HepG2 (cell line): ENCODE measurements around the gene HSPA1L. TPM values are rescaled to one million over a fixed set of nuclear protein-coding genes. Genes with fewer than 3 reads are reported as not detected.
A peak's percentile ranks its signal among the peaks of the same experiment; 100 is the strongest.

ENCODE experiments used
- ATAC-seq: fragments of 200-7000 bp; cut with Tn5 transposase; 3 replicates; pipeline ENCODE4 v1.9.1; 2020; ENCODE audit warnings: mild to moderate bottlenecking, moderate library complexity
- BruUV-seq: library from RNA; stranded (reverse); fragments of 400-500 nt; replicated peaks from 2 replicates; lab custom pipeline; 2021; lab: Mats Ljungman, UMichigan
- CTCF ChIA-PET: fragments of 300-600 bp; formaldehyde crosslinking; extraction: SDS; loops from one replicate; lab custom pipeline; 2021; ENCODE audit warnings: low total read pairs, inconsistent platforms, low intra/inter-chr PET ratio; lab: Yijun Ruan, JAX
- POLR2A ChIA-PET: fragments of 350-600 bp; sonication (Branson Sonifier 250); formaldehyde crosslinking; loops from one replicate; lab custom pipeline; 2020; ENCODE audit warnings: antibody characterized with exemption, inconsistent platforms; lab: Yijun Ruan, JAX
- DNase-seq: peaks from one replicate; pipeline ENCODE4 v3.0.0-alpha.2; 2015; ENCODE audit warnings: low spot score
- FAIRE-seq: peaks from 3 replicates; lab custom pipeline; 2011; peaks lifted over from hg19 to GRCh38; lab: Jason Lieb, UNC
- H2AFZ ChIP-seq: one replicate; pipeline ENCODE4 v1.6.1; 2011; ENCODE audit warnings: low read length, inconsistent platforms
- H3K27ac ChIP-seq: fragments of 300-600 bp; 3 replicates; pipeline ENCODE4 v1.8.0; 2011; ENCODE audit warnings: mixed run types, mild to moderate bottlenecking, mixed read lengths, low read length, inconsistent platforms; ENCODE audit not compliant: insufficient read depth; ENCODE audit errors: extremely low read length
- H3K27me3 ChIP-seq, 2 experiments: fragments of 200-600 bp in 1 of 2; 2 replicates in 1 of 2; 3 replicates in 1 of 2; pipeline versions ENCODE4 v1.6.0 to v1.8.0; 2011; ENCODE audit warnings: low read length in 2 of 2, mild to moderate bottlenecking in 2 of 2, moderate library complexity in 2 of 2, inconsistent platforms in 1 of 2; ENCODE audit not compliant: insufficient read depth in 2 of 2, control insufficient read depth in 1 of 2
- H3K36me3 ChIP-seq, 2 experiments: fragments of 200-600 bp in 1 of 2; replicated peaks in 1 of 2; 2 replicates in 1 of 2; 3 replicates in 1 of 2; pipeline versions ENCODE4 v1.5.1 to v1.8.0; 2011; ENCODE audit warnings: low read length in 2 of 2, inconsistent platforms in 1 of 2; ENCODE audit not compliant: insufficient read depth in 2 of 2, control insufficient read depth in 1 of 2
- H3K4me1 ChIP-seq: 2 replicates; pipeline ENCODE4 v1.5.1; 2012; ENCODE audit warnings: low read length, inconsistent platforms; ENCODE audit not compliant: insufficient read depth
- H3K4me2 ChIP-seq: 2 replicates; pipeline ENCODE4 v1.6.0; 2011; ENCODE audit warnings: low read depth, low read length, inconsistent platforms
- H3K4me3 ChIP-seq, 3 experiments: fragments of 200-600 bp in 1 of 3; sonication (generic), shearing (Covaris generic) in 1 of 3; replicated peaks in 1 of 3; 2 replicates each; pipeline ENCODE4 v1.5.1; 2011 to 2016; ENCODE audit warnings: low read length in 3 of 3, inconsistent platforms in 2 of 3, low read depth in 2 of 3, mild to moderate bottlenecking in 2 of 3, control low read depth in 1 of 3, mixed read lengths in 1 of 3; ENCODE audit not compliant: insufficient read depth in 1 of 3
- H3K79me2 ChIP-seq: one replicate; pipeline ENCODE4 v1.6.1; 2011; ENCODE audit warnings: low read length, inconsistent platforms; ENCODE audit not compliant: insufficient read depth
- H3K9ac ChIP-seq: 2 replicates; pipeline ENCODE4 v1.6.0; 2011; ENCODE audit warnings: mild to moderate bottlenecking, low read depth, low read length, inconsistent platforms; ENCODE audit not compliant: insufficient read depth
- H3K9me3 ChIP-seq: 2 replicates; pipeline ENCODE4 v1.5.1; 2012; ENCODE audit warnings: mild to moderate bottlenecking, low read length
- H4K20me1 ChIP-seq: 2 replicates; pipeline ENCODE4 v1.6.0; 2011; ENCODE audit warnings: inconsistent platforms, mild to moderate bottlenecking, low read length, moderate library complexity; ENCODE audit not compliant: insufficient read depth
- CHCHD3 ChIP-seq: sonication (generic); formaldehyde crosslinking; IDR thresholded peaks from 2 replicates; pipeline ENCODE4 v1.8.0; 2022; ENCODE audit warnings: mild to moderate bottlenecking, missing genetic modification reagents, moderate library complexity
- HDAC6 ChIP-seq: fragments of 200-600 bp; sonication (generic); IDR thresholded peaks from 2 replicates; pipeline ENCODE4 v1.7.0; 2017; ENCODE audit warnings: mild to moderate bottlenecking, antibody characterized with exemption, low read length, low read depth
- HMG20A ChIP-seq: IDR thresholded peaks from 2 replicates; pipeline ENCODE4 v1.6.1; 2016; ENCODE audit warnings: borderline replicate concordance
- KLF9 ChIP-seq: IDR thresholded peaks from 2 replicates; pipeline ENCODE4 v1.6.1; 2016; ENCODE audit warnings: low read depth
- MTA1 ChIP-seq: sonication (generic); formaldehyde crosslinking; IDR thresholded peaks from 2 replicates; pipeline ENCODE4 v1.4.0; 2020; ENCODE audit warnings: missing genetic modification reagents, mild to moderate bottlenecking, borderline replicate concordance
- NFRKB ChIP-seq: fragments of 450-650 bp; IDR thresholded peaks from 2 replicates; pipeline ENCODE4 v1.6.1; 2017
- NKX3-1 ChIP-seq: sonication (generic); formaldehyde crosslinking; IDR thresholded peaks from 2 replicates; pipeline ENCODE4 v1.5.0; 2020; ENCODE audit warnings: missing genetic modification reagents
- SAP130 ChIP-seq: IDR thresholded peaks from 2 replicates; pipeline ENCODE4 v1.6.1; 2016; ENCODE audit warnings: low read depth
- ZC3H4 ChIP-seq: sonication (generic); formaldehyde crosslinking; IDR thresholded peaks from 2 replicates; pipeline ENCODE4 v1.4.0; 2020; ENCODE audit warnings: missing genetic modification reagents, borderline replicate concordance
- ZNF142 ChIP-seq: sonication (generic); formaldehyde crosslinking; IDR thresholded peaks from 2 replicates; pipeline ENCODE4 v1.4.0; 2020; ENCODE audit warnings: missing genetic modification reagents
- ZNF34 ChIP-seq: sonication (generic); formaldehyde crosslinking; IDR thresholded peaks from 2 replicates; pipeline ENCODE4 v1.4.0; 2020; ENCODE audit warnings: mild to moderate bottlenecking, missing genetic modification reagents, borderline replicate concordance
- ZNF552 ChIP-seq: sonication (generic); formaldehyde crosslinking; IDR thresholded peaks from 2 replicates; pipeline ENCODE4 v1.9.0; 2022; ENCODE audit warnings: missing genetic modification reagents, mild to moderate bottlenecking, borderline replicate concordance
- ZNF781 ChIP-seq: sonication (generic); formaldehyde crosslinking; IDR thresholded peaks from 2 replicates; pipeline ENCODE4 v1.5.1; 2020; ENCODE audit warnings: borderline replicate concordance, mild to moderate bottlenecking, missing genetic modification reagents; ENCODE audit errors: not compliant biosample characterization
- ZNF792 ChIP-seq: IDR thresholded peaks from 2 replicates; pipeline ENCODE4 v1.6.1; 2016
- ZNF816 ChIP-seq: sonication (generic); formaldehyde crosslinking; IDR thresholded peaks from 2 replicates; pipeline ENCODE4 v1.8.0; 2022; ENCODE audit warnings: missing genetic modification reagents, mild to moderate bottlenecking, borderline replicate concordance
- ZSCAN22 ChIP-seq: sonication (generic); formaldehyde crosslinking; IDR thresholded peaks from 2 replicates; pipeline ENCODE4 v1.4.0; 2020; ENCODE audit warnings: mild to moderate bottlenecking, missing genetic modification reagents
- WGBS: methylation state at CpG from one replicate; pipeline ENCODE4 v1.1.6; 2017; ENCODE audit warnings: low lambda C conversion rate; 5-methylcytosine and 5-hydroxymethylcytosine counted together
- in situ Hi-C: cut with HindIII; loops from 2 replicates; pipeline ENCODE4 v1.10.0; 2017; ENCODE audit warnings: low pct_unique_long_range_greater_than_20kb; ENCODE audit not compliant: extremely low pct_ligation_motif_present
- intact Hi-C: fragments of 100-400 bp; cut with micrococcal nuclease; formaldehyde crosslinking; loops from one replicate; pipeline ENCODE4 v1.10.0; 2022; ENCODE audit not compliant: unreplicated experiment
- polyA plus RNA-seq, 8 experiments: library from polyadenylated mRNA; depleted of rRNA in 3 of 8; stranded (reverse) in 7 of 8; unstranded in 1 of 8; fragments of >200 nt; fragmentation: Illumina TruSeq in 4 of 8; extraction: Trizol in 4 of 8; gene quantifications; 2 replicates each; pipeline versions ENCODE4 v1.2.1 to v1.2.3, GENCODE V29; 2011 to 2016; ENCODE audit warnings: low read depth in 4 of 8, missing spikeins in 1 of 8, mixed read lengths in 1 of 8; ENCODE audit not compliant: insufficient read depth in 1 of 8
- total RNA-seq, 5 experiments: library from RNA; depleted of rRNA; stranded (reverse); fragments of >200 nt; fragmentation: Illumina TruSeq; extraction: Trizol; gene quantifications; 2 replicates each; pipeline ENCODE4 v1.2.3, GENCODE V29; 2016; ENCODE audit warnings: low read depth in 1 of 5
- TF ChIP-seq, protein P1 (sequence below): sonication (generic); formaldehyde crosslinking; IDR thresholded peaks from 2 replicates; pipeline ENCODE4 v1.4.0; 2020; ENCODE audit warnings: missing genetic modification reagents

HSPA1L gene
- total and polyA plus RNA-seq, 2 of the 13 experiments (the other 11 are each of a cell fraction or from before 2014, with no cell fraction given) = 0.55 to 1.0 TPM

DNA sequence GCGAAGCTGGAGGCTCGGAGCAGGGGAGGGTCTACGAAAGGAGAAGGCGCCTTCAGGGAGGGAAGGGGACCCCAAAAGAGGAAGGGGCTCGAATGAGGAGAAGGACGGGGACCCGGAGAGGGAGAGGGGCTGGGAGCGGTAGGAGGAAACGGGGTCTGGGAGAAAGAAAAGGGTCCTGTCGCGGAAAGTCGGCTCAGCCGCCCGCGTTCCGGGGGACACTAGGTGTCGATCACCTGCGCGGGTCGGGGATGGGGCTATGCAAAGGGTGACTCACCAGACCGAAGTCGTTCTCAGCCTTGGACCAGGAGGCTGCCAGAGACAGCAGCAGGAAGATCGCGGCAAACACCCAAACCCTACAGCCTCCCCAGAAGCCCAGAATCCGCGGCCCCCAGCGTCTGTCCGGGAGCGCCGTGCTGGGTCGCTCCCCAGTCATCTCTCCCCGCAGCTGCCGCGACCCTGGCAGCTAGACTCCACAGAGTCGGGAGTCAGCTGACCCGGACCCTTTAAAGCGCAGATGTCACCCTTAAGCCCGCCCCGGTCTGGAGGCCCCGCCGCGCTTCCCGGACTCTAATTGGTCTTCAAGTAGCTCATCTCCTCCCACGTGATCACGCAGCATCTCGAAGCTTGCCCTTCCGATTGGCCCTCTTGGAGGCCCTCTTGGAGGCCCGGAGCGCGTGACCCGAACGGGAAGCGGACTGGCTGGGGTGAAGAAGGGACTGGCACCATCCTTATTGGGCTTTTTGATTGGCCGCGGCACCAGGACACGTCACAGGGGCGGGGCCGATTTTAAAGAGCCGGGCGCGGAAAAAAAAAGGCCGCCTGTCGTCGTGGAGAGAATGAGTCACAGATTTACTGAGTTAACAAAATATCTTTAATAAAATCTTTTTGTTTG lies 47.5 kb upstream of the HSPA1L start, which contains the start of gene NEU1:
Gene NEU1, minus strand, starts transcription at position 478 of the 892 bp plus-strand sequence. Its CDS starts 45 bp downstream, at position 433.
- Histone ChIP-seq H4K20me1 (no peaks in the 10 kb centered on the region), H3K4me2 (peak within 1 kb of the TSS; percentile 99), H3K4me3 (peak within 1 kb of the TSS; percentile 75 to 99 (median 84)), H2AFZ (no peak within 1 kb of the TSS), H3K36me3 (peaks cover 6 to 29% of the 10 kb centered on the region in 2 experiments; a peak in 4 of 5 replicates), H3K9me3 (no peaks in the 10 kb centered on the region), H3K79me2 (peaks cover 35% of the 10 kb centered on the region), H3K27ac (peak within 1 kb of the TSS; percentile 92), H3K4me1 (peaks cover 68% of the 10 kb centered on the region), H3K27me3 (no peaks in the 10 kb centered on the region; a peak in 1 of 5 replicates), H3K9ac (peak within 1 kb of the TSS; percentile 89)
- peak; percentile 100 for DNase-seq
- ATAC-seq = peak; percentile 81
- intact Hi-C loops (loop anchor here (1.0 to 2.0 kb wide), 2 partner anchors 28 to 90 kb away; no protein-coding TSS in a partner anchor), in situ Hi-C loops (no loop called here)
- peak; percentile 87 for FAIRE-seq
- POLR2A ChIA-PET = interaction anchor here (0.6 to 5.4 kb wide), 58 partner anchors 9 to 1109 kb away, joined by 3 to 264 read pairs (median 6); partner anchors contain the start of genes ABHD16A, AIF1, APOM and ATF6B
- CTCF ChIA-PET = no interaction called here
- WGBS = under 1% methylated on average over 40 of the region's 64 CpGs
- BruUV-seq = no TSS peak
- no peak for TF ChIP-seq ZNF552 (CRISPR knock-in tag)
- no peak for TF ChIP-seq ZSCAN22 (CRISPR knock-in tag)
- TF ChIP-seq NKX3-1 (CRISPR knock-in tag) = peak; percentile 97
- TF ChIP-seq ZC3H4 (CRISPR knock-in tag) = no peak
- no peak for TF ChIP-seq NFRKB
- TF ChIP-seq HDAC6 = no peak
- TF ChIP-seq CHCHD3 = 0 out of 2 replicates have a peak, but pooled peaks have one; percentile 82
- TF ChIP-seq MTA1 (CRISPR knock-in tag) = no peak
- no peak for TF ChIP-seq ZNF34 (CRISPR knock-in tag)
- TF ChIP-seq ZNF792 (CRISPR knock-in tag) = peak; percentile 67
- no peak for TF ChIP-seq HMG20A (CRISPR knock-in tag)
- TF ChIP-seq ZNF781 (CRISPR knock-in tag) = no peak
- TF ChIP-seq, protein P1, sequence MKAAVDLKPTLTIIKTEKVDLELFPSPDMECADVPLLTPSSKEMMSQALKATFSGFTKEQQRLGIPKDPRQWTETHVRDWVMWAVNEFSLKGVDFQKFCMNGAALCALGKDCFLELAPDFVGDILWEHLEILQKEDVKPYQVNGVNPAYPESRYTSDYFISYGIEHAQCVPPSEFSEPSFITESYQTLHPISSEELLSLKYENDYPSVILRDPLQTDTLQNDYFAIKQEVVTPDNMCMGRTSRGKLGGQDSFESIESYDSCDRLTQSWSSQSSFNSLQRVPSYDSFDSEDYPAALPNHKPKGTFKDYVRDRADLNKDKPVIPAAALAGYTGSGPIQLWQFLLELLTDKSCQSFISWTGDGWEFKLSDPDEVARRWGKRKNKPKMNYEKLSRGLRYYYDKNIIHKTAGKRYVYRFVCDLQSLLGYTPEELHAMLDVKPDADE (CRISPR knock-in tag) = no peak
- peak; percentile 88 for TF ChIP-seq KLF9 (CRISPR knock-in tag)
- peak; percentile 56; the same call in 1 of the 2 replicates for TF ChIP-seq ZNF142 (CRISPR knock-in tag)
- TF ChIP-seq ZNF816 = peak; percentile 97; the same call in 1 of the 2 replicates
- TF ChIP-seq SAP130 (CRISPR knock-in tag) = peak; percentile 98
